ENCODE measurements around the gene AUTS2.
A peak's percentile ranks its signal among the peaks of the same experiment; 100 is the strongest.
"Not testable (repeated sequence)": the region's sequence is repeated elsewhere in the genome, so short reads cannot be mapped to it uniquely, and the experiment has no call there.

The AUTS2 gene

GRCh38 chr7:70341446-70341845 is 743.2 kb downstream of the AUTS2 start:
- no peak for DNase-seq (ENCODE audit: low read depth in 2 of 2)

GRCh38 chr7:70343519-70343918 is 745.2 kb downstream of the AUTS2 start:
- DNase-seq (ENCODE audit: low read depth in 2 of 2), result no peak

GRCh38 chr7:70344726-70345125 is 746.5 kb downstream of the AUTS2 start:
- no peak for DNase-seq (ENCODE audit: low read depth in 2 of 2)

GRCh38 chr7:70346844-70347462 is 748.7 kb downstream of the AUTS2 start:
- DNase-seq (ENCODE audit: low read depth in 2 of 2), result no peak

- no peak for DNase-seq (ENCODE audit: low read depth in 2 of 2)
Measured at GRCh38 chr7:70347463-70348254, 749.4 kb downstream of the AUTS2 start.

GRCh38 chr7:70349031-70349430 is 750.8 kb downstream of the AUTS2 start:
- DNase-seq (ENCODE audit: low read depth in 2 of 2), result no peak

GRCh38 chr7:70349819-70350218 is 751.5 kb downstream of the AUTS2 start:
- DNase-seq (ENCODE audit: low read depth in 2 of 2), result no peak

GRCh38 chr7:70352088-70352487 is 753.8 kb downstream of the AUTS2 start:
- no peak for DNase-seq (ENCODE audit: low read depth in 2 of 2)

- no peak for DNase-seq (ENCODE audit: low read depth in 2 of 2)
Measured at GRCh38 chr7:70352906-70353305, 754.6 kb downstream of the AUTS2 start.

- DNase-seq (ENCODE audit: low read depth in 2 of 2), result peak in 1 of 2 experiments; percentile 23
Measured at GRCh38 chr7:70353330-70353945, 755.2 kb downstream of the AUTS2 start.

- no peak for DNase-seq (ENCODE audit: low read depth in 2 of 2)
Measured at GRCh38 chr7:70353946-70354335, 755.7 kb downstream of the AUTS2 start.

- DNase-seq (ENCODE audit: low read depth in 2 of 2), result no peak
Measured at GRCh38 chr7:70354409-70355169, 756.3 kb downstream of the AUTS2 start.

- no peak for DNase-seq (ENCODE audit: low read depth in 2 of 2)
Measured at GRCh38 chr7:70355198-70356020, 757.1 kb downstream of the AUTS2 start.

- DNase-seq (ENCODE audit: low read depth in 2 of 2), result no peak
Measured at GRCh38 chr7:70356085-70356786, 758.0 kb downstream of the AUTS2 start.

- no peak for DNase-seq (ENCODE audit: low read depth in 2 of 2)
Measured at GRCh38 chr7:70356787-70357328, 758.6 kb downstream of the AUTS2 start.

- no peak for DNase-seq (ENCODE audit: low read depth in 2 of 2)
Measured at GRCh38 chr7:70360557-70360956, 762.3 kb downstream of the AUTS2 start.

GRCh38 chr7:70361821-70362220 is 763.5 kb downstream of the AUTS2 start:
- no peak for DNase-seq (ENCODE audit: low read depth in 2 of 2)

GRCh38 chr7:70364393-70364792 is 766.1 kb downstream of the AUTS2 start:
- DNase-seq (ENCODE audit: low read depth in 2 of 2), result not testable (repeated sequence)

- no peak for DNase-seq (ENCODE audit: low read depth in 2 of 2)
Measured at GRCh38 chr7:70371652-70372051, 773.4 kb downstream of the AUTS2 start.

- no peak for DNase-seq (ENCODE audit: low read depth in 2 of 2)
Measured at GRCh38 chr7:70372768-70373515, 774.7 kb downstream of the AUTS2 start.
